Stomach (tissue), 4 donors: Measurements from ENCODE around the gene F8A1.
A peak's percentile ranks its signal among the peaks of the same experiment; 100 is the strongest.

Experiments used
- POLR2AphosphoS5 ChIP-seq, 3 donors: sonication (generic); formaldehyde crosslinking; IDR thresholded peaks; one replicate each; pipeline ENCODE4 v1.6.1; 2016; ENCODE audit warnings: antibody characterized with exemption in 3 of 3
- TF ChIP-seq, protein P1 (sequence below), 7 experiments: fragments of 450-650 bp in 4 of 7; fragments of 200-600 bp in 3 of 7; sonication (generic) in 3 of 7; IDR thresholded peaks; one replicate each; pipeline ENCODE4 v1.5.1; 2016 to 2019; ENCODE audit warnings: antibody characterized with exemption in 7 of 7, control low read depth in 2 of 7, mild to moderate bottlenecking in 1 of 7

DNA sequence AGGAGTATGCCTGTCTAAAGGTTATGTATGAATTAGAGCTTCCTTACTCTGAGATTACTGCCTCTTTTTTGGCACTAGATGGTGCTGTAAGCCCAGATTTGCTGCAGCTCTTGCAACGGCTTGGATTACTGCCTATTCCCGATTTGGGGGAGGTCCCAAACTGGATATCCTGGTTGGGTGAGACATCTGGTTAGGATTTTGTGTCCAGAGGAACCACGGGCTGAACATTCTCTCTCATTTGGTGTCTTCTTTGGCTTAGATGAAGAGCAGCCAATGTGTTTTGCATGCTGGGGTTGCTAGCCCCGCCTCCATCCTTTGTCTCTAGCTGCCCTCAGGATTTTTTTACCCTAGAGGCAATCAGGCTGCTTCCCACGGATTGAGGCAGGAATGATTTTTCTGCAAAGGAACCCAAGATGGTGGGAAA is 31.9 kb downstream of the F8A1 start:
- TF ChIP-seq, protein P1, sequence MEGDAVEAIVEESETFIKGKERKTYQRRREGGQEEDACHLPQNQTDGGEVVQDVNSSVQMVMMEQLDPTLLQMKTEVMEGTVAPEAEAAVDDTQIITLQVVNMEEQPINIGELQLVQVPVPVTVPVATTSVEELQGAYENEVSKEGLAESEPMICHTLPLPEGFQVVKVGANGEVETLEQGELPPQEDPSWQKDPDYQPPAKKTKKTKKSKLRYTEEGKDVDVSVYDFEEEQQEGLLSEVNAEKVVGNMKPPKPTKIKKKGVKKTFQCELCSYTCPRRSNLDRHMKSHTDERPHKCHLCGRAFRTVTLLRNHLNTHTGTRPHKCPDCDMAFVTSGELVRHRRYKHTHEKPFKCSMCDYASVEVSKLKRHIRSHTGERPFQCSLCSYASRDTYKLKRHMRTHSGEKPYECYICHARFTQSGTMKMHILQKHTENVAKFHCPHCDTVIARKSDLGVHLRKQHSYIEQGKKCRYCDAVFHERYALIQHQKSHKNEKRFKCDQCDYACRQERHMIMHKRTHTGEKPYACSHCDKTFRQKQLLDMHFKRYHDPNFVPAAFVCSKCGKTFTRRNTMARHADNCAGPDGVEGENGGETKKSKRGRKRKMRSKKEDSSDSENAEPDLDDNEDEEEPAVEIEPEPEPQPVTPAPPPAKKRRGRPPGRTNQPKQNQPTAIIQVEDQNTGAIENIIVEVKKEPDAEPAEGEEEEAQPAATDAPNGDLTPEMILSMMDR (IDR thresholded peaks at IDR 0.05), result peak in 5 of 7 experiments; percentile 11 to 44 (median 30)
- TF ChIP-seq POLR2AphosphoS5 (IDR thresholded peaks at IDR 0.05), result no peak
